Hematopoietic multipotent progenitor cell treated with erythropoietin and hydrocortisone succinate and interleukin-3 and kit ligand, for 15 days (in vitro differentiated cells): ENCODE measurements around the gene PCDHGC4.
A peak's percentile ranks its signal among the peaks of the same experiment; 100 is the strongest.

ENCODE experiments used
- DNase-seq: peaks from one replicate; pipeline ENCODE4 v3.0.0-alpha.2; 2015; ENCODE audit warnings: low spot score

Gene PCDHGC4

GRCh38 chr5:141490771-141491170 lies 5.9 kb downstream of the PCDHGC4 start:
- no peak for DNase-seq

DNA sequence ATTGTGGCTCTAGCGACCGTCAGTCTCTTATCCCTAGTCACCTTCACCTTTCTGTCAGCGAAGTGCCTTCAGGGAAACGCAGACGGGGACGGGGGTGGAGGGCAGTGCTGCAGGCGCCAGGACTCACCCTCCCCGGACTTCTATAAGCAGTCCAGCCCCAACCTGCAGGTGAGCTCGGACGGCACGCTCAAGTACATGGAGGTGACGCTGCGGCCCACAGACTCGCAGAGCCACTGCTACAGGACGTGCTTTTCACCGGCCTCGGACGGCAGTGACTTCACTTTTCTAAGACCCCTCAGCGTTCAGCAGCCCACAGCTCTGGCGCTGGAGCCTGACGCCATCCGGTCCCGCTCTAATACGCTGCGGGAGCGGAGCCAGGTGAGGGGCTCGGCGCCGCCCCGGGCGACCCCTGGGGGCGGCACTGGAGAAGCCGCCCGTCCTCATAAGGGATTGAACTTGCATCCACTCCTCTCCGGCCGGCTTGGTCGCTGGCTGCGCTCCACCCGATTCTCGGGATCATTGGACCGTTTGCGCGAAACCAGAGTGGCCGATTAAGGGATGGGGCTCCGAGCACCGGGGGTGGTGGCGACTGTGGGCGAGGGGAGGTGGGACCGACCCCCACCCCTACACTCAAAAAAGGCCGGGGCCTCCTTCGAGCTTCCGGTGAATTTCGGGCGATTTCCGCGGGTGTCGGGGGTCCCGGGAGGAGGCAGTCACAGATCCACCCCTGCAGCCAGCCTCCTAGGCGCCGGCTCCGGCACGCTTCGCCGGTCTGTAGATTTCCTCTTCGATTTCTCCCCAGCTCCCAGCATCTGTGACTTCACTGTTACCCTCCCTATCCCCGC lies 6.7 kb downstream of the PCDHGC4 start:
- no peak for DNase-seq

DNA sequence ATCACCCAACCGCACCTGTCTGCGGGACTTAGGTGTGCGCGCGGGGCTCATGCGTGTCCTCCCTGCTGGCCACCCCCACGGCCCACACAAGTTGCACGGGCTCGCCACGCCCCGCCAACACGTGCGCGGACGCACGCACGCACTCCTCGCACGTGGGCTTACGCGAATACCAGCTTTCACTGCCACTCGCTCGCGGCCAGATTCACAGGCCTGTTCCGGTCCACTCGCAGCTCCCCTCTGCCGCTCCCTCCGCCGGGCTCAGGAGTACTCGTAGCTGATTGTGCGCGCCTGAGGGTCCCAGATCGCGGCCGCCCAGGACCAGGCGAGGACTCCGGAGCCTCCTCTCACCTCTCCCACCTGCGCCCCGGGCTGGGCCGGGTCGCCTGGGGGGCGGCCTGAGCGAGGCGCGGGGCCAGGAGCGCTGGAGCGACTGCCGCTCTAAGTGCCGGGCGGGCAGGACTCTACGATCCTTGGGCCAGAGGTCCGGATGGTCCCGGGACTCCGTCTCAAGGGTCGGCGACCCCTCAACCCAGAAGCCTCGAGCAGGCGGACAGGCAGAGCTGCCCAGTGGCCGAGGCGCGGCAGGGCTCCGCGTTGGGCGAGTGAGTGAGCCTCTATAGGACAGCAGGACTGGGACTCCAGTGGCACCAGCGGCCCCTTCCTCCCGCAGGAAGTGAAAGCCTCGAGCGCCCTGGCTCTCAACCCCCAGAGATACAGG lies 7.5 kb downstream of the PCDHGC4 start:
- no peak for DNase-seq

DNA sequence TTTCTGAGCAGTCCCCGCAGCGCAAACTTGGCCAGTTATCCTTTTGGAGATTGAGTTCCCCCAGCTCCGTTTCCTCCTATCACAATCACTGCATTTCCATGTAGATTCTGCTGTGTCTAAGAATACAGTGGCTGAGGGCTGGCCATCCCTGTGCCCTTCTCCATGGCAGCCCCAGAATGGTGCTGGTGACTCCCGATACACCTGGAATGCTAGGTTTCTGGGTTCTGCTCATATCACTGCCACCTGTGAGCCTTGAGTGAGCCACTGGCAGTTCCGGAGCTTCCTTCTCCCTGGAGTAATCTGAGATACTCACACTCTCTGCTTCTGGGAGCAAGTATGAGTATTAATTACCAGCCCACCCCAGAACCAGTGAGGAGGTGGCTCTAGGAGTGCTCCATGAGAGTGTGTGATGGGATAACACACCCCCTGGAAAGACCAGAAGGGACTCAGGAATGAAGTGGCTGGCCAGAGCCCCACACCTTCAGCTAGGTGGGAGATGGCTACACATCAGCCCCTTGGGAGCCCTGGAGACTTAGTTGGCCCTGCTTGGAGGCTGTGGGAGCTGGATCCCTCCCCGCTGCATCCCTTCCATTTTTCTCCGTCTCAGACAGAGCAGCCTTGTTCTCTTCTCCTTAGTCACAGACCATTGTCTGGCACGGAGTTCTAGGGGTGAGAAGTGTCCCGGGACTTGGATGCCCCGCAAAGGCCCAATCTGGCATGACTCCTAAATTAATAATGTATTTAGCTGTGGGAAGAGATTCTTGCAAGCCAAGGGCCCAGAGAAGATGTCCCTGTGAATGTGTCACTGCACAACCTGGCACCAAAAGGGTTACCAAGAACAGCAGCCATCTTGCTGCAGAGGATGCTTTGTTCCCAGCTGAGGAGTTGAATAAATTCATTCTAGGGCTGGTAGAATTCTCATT lies 8.9 kb downstream of the PCDHGC4 start:
- DNase-seq: no peak

DNA sequence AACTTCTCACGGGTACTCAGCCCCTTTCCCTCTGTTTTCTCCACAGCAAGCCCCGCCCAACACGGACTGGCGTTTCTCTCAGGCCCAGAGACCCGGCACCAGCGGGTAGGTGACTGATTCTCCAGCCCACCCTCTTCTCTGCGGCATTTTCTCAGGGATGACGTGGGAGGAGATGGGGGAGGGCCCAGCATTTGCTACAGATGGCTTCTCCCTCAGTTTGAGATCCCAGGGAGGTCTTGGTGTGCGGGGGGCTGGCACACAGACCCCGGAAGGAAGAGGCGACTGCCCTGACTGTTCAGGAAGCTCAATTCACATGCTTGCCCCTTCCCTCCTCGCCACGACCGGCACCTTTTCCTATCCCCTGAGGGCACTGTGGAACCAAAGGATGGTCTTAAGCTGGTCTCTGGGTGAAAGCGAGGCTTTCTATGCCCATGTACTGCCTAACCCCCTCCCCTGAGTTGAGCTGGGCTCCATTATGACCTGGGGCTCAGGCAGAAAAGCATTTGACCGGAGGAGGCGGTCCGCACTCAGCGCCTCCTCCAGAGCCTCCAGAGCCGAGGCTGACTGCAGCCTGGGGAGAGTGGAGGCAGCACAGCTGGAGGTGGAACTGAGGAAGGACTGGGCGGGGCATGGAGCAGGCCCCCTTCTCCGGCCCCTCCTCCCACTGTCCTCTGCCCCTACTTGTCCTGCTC lies 10.1 kb downstream of the PCDHGC4 start:
- no peak for DNase-seq

- no peak for DNase-seq
These were observed 10.6 kb downstream of the PCDHGC4 start for GRCh38 chr5:141495453-141495811.

DNA sequence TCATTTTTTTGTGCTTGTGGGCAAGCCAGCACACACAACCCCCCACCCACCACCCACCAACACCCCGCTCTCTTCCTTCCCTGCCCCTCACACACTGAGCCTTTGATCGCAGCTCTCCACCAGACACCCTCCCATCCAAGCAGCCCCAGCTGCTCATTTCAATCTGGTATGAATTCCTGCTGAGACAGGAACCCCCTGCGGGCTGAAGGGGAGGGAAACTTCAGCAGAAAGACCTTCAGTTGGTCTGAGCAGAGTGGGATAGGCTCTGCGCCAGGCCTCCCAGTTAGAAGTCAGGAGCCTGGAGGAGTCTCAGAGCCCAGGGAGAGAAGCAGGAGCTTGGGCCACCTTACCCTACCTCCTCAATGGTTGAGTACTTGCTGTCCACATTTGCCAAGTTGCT lies 11.2 kb downstream of the PCDHGC4 start:
- no peak for DNase-seq

GRCh38 chr5:141501761-141502160 lies 16.9 kb downstream of the PCDHGC4 start:
- no peak for DNase-seq

DNA sequence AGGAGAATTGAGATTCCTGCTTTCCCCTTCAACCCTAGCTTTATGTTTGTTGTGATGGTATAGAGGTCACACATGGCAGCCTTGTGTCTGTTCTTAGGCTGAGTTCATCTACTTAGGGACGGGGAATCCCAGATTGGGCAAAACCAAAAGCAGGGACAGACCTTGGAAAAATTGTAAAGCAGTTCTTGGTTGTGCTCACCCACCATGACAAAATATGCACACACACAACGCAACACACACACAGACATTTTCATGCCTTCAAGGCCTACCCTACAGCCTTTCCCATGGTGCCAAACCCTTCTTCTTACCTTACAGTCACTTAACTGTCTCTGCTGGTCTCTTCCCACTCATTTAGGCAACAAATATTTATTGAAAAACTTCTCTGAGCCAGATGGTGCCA lies 18.9 kb downstream of the PCDHGC4 start:
- no peak for DNase-seq

DNA sequence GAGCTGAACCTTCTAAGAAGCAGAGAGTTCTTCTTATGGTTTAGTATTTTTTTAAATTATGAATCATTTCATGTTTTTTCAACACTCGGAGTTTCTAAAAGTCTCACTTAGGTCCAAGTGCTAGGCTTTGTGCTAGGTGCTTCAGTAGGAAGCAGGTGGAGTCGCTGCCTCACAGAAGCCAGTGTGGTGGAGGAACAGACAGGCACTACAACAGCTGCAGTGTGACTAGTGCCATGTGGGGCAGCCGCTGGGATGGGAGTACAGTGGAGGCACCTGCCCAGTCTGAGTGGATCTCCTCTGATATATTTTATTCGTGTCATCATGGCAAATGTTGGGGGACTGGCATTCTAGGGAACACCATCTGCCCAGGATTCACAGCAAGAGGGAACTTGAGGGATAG lies 19.4 kb downstream of the PCDHGC4 start:
- DNase-seq: no peak

DNA sequence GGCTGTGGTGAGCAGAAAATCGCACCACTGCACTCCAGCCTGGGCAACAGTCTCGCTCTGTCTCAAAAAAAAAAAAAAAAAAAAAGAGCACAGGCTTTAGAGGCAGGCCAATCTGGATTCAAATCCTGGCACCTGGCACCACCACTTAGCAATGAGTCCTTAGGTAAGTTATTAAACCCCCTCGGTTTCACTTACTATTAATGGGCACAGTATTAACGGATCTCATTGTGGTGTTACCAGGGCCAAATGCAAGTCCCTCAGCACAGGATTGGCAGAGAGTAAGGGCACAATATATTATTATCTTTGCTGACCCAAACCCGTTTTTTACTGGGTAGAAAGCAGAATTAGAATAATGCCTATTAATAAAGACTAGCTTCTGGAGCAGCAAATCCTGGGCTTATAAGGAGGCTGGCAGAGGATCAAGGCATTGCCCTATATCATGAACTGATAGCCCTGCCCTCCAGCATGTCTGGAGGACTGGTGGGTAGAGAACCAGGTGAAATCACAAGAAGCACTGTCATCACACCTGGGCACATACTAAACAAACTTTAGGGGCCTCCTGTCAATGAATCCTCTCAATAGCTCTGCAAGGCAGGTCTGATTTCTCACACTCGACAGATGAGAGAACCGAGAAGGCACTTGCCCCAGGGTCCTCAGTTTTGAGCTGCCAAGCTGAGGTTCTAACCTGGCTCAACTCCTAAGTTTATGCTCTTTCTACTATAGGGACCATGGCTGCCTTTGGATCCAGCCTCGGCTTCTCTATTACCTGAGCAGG lies 21.7 kb downstream of the PCDHGC4 start:
- no peak for DNase-seq

- DNase-seq: no peak
These were observed 22.7 kb downstream of the PCDHGC4 start for GRCh38 chr5:141507387-141508091.

GRCh38 chr5:141508440-141508797 lies 23.6 kb downstream of the PCDHGC4 start:
- DNase-seq: no peak

DNA sequence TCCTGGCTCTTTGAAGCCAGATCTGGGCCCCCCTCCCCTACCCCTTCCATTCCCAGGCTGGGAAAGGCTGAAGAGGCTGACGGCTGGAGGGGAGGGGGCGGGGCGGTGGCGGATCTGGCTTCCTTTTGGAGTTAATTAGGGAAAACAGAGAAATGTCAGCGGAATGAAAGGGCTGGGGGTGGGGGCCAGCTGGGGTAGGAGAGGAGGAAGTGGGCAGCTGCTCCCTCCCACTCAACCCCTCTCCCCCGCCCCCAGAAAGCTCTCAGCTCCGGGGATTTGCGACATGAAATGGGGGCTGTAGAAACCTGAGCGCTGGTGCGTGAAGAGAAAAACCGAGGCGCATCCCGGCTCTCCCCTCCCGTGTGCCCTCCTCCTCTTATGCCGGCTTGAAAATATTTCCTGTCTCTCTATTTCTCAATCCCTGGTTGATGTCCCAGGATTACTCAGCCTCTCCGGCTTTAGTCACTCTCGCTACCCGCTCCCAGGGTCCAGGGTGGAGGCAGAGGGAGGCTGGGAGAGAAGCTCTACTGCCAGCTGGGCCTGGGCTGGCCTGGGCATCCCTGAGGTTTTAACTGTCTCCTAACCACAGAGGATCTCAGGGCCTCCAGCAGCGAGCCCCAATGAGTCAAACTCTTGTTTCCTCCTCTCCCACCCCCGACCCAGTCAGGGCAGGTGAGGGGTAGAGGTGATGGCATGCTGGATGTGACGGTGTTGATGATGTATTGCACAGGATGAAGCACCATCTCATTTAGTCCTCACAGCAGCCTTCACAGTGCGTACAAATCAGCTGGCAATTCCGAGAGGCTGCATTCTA lies 24.2 kb downstream of the PCDHGC4 start:
- DNase-seq: no peak

- DNase-seq: no peak
These were observed 25.3 kb downstream of the PCDHGC4 start for GRCh38 chr5:141510160-141510559.

- DNase-seq: no peak
These were observed 26.2 kb downstream of the PCDHGC4 start for GRCh38 chr5:141510850-141511601.

GRCh38 chr5:141511771-141512325 lies 27.0 kb downstream of the PCDHGC4 start:
- DNase-seq: no peak

GRCh38 chr5:141512390-141512910 lies 27.6 kb downstream of the PCDHGC4 start:
- peak; percentile 79 for DNase-seq
